Endometrial microvascular endothelial cells (primary cell): ENCODE results near the gene SCCPDH. TPM values are rescaled to one million over a fixed set of nuclear protein-coding genes. Genes with fewer than 3 reads are reported as not detected.
"Not testable (repeated sequence)": the region's sequence is repeated elsewhere in the genome, so short reads cannot be mapped to it uniquely, and the experiment has no call there.

Source experiments
- in situ Hi-C: cut with HindIII; loops from 2 replicates; pipeline ENCODE4 v1.10.0; 2017; ENCODE audit warnings: low sequenced_read_pairs, low pct_unique_long_range_greater_than_20kb; ENCODE audit errors: inconsistent ontology term
- total RNA-seq: library from RNA; depleted of rRNA; stranded (reverse); fragments of >200 nt; gene quantifications from one replicate; pipeline ENCODE4 v1.2.3, GENCODE V29; 2015; ENCODE audit errors: inconsistent ontology term

The SCCPDH gene
- total RNA-seq, 1 donor from 2014 or later, result 48.8 TPM

- in situ Hi-C loops, result no loop called here
Measured at GRCh38 chr1:246734866-246735265, 10.7 kb downstream of the SCCPDH start.

GRCh38 chr1:246735735-246736134 lies 11.5 kb downstream of the SCCPDH start:
- in situ Hi-C loops, result no loop called here

DNA sequence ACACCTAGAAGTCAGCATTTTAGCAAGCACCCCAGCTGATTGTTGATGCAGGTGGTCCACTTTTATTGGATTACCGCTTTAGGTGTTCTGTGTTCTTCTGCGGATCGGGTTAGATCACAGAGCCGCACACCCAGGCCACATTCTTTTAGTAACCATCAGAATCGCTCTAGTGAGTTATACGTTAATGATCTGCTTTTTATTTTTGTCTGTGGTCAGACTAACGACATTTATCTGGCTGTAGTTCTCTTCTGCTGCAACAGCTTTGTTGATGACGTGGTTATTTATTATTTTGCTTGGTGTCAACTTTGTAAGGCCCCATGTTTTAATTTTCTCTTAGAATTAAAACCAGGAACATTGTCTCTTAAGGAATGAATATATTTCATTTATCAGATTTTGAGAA lies 18.2 kb downstream of the SCCPDH start:
- in situ Hi-C loops, result no loop called here

DNA sequence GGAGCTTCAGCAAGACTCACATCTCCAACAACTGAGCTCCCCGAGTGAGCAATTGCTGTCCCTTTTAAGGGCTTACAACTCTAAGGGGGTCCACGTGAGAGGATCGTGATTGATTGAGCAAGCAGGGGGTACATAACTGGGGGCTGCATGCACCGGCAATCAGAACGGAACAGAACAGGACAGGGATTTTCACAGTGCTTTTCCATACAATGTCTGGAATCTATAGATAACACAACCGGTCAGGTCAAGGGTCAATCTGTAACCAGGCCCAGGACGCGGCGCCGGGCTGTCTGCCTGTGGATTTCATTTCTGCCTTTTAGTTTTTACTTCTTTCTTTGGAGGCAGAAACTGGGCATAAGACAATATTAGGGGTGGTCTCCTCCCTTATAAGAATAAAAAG lies 21.9 kb downstream of the SCCPDH start:
- in situ Hi-C loops, result not testable (repeated sequence)

GRCh38 chr1:246748006-246748405 lies 23.8 kb downstream of the SCCPDH start:
- in situ Hi-C loops, result no loop called here

DNA sequence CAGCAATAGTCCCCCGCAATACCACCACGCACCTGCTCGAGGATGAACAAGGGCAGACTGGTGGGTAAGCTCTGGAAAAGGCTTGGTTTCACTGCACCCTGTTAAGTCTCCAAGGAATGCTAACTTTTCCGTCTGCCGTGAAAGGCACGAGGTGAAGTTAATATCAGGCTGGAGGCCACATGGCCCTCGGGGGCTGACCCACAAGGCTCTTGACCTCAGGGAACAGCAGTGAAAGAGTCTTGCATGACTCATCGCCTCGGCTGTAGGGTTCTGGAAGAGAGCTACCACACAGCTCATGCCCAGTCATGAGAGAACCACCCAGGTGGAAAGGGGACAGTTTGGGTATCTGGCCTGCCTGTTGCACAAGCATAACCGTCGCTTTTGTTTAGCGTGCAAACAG lies 24.7 kb downstream of the SCCPDH start:
- in situ Hi-C loops, result no loop called here

DNA sequence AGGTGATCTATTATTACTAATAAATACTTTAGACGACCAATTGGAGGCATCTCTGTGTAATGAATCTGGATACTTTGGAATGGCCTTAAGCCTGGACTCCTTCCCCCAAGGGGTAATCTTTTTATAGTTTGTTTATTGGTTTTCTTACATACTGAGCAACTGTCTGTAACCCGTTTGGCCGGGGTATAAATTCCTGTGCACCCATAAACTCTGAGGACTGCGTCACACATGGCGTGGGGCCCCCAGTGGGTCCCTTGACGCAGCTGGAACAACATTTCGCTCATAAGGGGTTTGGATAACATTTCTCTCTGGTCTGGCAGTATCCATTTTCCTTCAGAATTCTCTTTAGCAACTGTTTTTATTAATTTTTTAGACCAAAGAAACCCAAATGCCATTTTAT lies 26.5 kb downstream of the SCCPDH start:
- in situ Hi-C loops, result no loop called here

GRCh38 chr1:246753670-246754535 lies 29.7 kb downstream of the SCCPDH start:
- in situ Hi-C loops, result no loop called here

DNA sequence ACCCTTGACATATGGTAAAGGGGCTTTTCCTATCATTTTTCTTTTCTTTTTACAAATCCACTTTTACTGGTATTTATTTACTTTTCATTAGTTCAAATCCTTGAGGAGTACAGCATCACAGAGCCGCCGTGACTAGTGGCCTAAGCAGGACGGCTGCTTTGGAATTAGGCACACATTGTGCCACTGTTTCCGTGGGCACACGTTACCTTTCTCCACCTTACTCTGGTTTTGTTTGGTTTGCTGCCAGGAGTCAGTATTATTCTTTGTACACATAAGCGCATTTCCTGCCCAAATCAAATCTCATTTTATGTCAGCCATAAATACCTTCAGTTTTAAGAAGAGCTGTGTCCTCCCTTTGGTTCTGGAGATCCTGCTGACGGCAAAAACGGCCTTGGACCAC lies 31.2 kb downstream of the SCCPDH start:
- in situ Hi-C loops, result no loop called here

GRCh38 chr1:246760422-246761347 lies 36.5 kb downstream of the SCCPDH start:
- in situ Hi-C loops, result no loop called here

- in situ Hi-C loops, result no loop called here
Measured at GRCh38 chr1:246761396-246761795, 37.2 kb downstream of the SCCPDH start.

GRCh38 chr1:246765521-246765920 lies 41.3 kb downstream of the SCCPDH start:
- in situ Hi-C loops, result no loop called here

- in situ Hi-C loops, result no loop called here
Measured at GRCh38 chr1:246768403-246769020, 44.3 kb downstream of the SCCPDH start.

GRCh38 chr1:246769306-246769705 lies 45.1 kb downstream of the SCCPDH start:
- in situ Hi-C loops, result no loop called here

DNA sequence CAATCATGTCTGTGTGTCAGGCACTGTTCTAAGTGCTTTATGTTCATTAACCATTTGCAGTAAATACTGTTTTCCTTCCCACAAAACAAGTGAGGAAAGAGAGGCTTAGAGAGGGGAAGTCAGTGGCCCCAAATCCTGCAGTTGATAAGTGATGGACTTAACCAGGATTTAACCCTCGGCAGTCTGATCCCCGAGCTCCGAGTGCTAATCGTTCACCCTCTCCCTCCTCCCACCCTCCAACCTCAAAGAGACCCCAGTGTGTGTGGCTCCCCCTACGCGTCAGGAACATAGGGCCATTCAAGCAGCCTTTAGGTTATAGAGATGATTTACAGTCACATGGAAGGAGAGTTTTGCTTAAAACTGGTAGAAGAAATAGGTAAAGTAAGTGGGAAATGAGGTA lies 47.2 kb downstream of the SCCPDH start:
- in situ Hi-C loops, result no loop called here

- in situ Hi-C loops, result no loop called here
Measured at GRCh38 chr1:246772686-246773085, 48.5 kb downstream of the SCCPDH start.

GRCh38 chr1:246773213-246773641 lies 49.0 kb downstream of the SCCPDH start:
- in situ Hi-C loops, result no loop called here

DNA sequence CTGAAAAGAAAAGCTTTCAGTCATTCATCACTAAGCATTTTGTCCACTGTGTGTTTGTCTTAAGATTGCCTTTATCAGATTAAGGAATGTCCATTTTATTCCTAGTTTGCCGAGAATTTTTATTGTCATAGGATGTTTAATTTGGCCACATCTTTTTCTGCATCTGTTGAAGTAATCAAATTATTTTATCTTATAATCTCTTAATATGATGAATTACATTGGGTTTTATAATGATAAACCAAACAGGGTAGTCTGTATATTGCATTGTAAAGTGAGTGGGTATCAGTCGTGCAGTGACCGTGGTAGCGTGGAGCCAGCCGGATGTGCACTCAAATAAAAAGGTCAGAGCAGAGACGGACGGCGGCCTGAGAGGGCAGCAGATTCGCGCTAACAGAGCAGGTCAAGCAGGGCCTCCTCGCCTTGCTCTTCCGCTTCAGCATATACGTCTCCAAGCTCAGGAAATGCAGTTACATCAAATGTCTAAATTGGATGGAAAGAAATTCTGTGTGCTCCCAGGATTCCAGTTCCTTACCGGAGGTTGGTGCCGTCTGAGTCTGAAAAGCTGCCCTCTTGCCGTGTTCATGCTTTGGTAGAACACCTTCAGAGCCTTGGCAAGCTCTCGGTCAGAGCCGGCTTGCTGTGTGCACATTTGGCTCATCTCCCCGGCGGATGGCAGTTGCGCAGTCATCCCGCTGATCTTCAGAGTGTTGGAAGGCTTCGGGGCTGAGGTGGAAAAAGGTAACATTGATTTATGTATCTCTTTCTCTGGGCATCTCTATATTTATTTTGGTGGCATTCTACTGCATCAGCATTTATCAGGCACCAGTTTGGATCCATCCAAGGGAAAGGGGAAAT lies 51.5 kb downstream of the SCCPDH start:
- in situ Hi-C loops, result no loop called here

GRCh38 chr1:246776923-246777322 lies 52.7 kb downstream of the SCCPDH start:
- in situ Hi-C loops, result no loop called here
